ENCODE results near the gene BEAN1. TPM values are rescaled to one million over a fixed set of nuclear protein-coding genes. Genes with fewer than 3 reads are reported as not detected.
"Not testable (repeated sequence)": the region's sequence is repeated elsewhere in the genome, so short reads cannot be mapped to it uniquely, and the experiment has no call there.

BEAN1 gene
- total and polyA plus RNA-seq, 12 donors = 0.11 to 0.54 (median 0.18) TPM; not detected in 2

DNA sequence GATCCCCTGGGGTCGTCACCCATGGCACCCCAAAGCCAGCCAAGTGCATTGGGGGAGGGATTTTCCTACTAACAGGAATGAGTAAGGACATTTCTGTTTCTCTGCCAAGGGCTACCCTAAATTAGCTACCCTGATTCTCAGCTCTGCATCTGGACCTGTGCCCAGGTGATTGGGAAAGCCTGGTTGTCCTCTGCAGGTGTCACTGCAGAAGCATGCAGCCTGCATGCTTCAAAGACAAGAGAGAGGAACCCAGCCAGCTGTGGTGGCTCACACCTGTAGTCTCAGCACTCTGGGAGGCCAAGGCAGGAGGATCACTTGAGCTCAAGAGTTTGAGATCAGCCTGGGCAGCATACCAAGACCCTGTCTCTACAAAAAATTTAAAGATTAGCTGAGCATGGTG is 19.6 kb downstream of the BEAN1 start:
- no peak overlapping the region for H3K27ac ChIP-seq
- H3K9me3 ChIP-seq (replicated peaks in 1 of 3) = no peaks in the 10 kb centered on the region
- no peaks in the 10 kb centered on the region for H3K4me1 ChIP-seq (replicated peaks in 1 of 2)
- H3K27me3 ChIP-seq = no peaks in the 10 kb centered on the region
- H3K4me3 ChIP-seq = no peak overlapping the region
- DNase-seq = no peak
- intact Hi-C loops (cut with DNase I) = no loop called here
- 77 to 100% (median 91%) methylated on average over 1 of the region's 1 CpG for WGBS, 4 donors
- H3K36me3 ChIP-seq (replicated peaks in 1 of 2) = no peaks in the 10 kb centered on the region
- TF ChIP-seq, protein P1, sequence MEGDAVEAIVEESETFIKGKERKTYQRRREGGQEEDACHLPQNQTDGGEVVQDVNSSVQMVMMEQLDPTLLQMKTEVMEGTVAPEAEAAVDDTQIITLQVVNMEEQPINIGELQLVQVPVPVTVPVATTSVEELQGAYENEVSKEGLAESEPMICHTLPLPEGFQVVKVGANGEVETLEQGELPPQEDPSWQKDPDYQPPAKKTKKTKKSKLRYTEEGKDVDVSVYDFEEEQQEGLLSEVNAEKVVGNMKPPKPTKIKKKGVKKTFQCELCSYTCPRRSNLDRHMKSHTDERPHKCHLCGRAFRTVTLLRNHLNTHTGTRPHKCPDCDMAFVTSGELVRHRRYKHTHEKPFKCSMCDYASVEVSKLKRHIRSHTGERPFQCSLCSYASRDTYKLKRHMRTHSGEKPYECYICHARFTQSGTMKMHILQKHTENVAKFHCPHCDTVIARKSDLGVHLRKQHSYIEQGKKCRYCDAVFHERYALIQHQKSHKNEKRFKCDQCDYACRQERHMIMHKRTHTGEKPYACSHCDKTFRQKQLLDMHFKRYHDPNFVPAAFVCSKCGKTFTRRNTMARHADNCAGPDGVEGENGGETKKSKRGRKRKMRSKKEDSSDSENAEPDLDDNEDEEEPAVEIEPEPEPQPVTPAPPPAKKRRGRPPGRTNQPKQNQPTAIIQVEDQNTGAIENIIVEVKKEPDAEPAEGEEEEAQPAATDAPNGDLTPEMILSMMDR (IDR thresholded peaks at IDR 0.05) = no peak
- TF ChIP-seq POLR2A (IDR thresholded peaks at IDR 0.05) = no peak

DNA sequence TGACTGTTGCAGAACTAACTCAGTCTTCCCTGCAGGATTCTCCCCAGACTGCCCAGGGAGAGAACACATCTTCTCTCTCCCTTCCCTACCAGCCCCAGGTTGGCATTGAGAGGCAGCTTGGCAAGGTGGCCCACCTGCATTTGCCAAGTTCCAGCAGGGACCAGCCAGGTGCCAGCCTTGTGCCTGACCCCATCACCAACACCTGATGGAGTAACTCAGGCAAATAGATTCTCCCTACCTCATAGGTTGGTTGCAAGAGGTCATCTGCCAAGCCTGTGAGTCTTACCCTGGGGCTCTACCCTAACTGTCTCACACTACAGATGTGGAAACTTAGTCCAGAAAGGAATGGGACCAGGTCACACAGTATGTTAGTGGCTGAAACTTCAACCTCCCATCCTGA is 20.4 kb downstream of the BEAN1 start:
- intact Hi-C loops (cut with DNase I) = no loop called here
- H3K4me3 ChIP-seq = no peak overlapping the region
- H3K27me3 ChIP-seq = no peaks in the 10 kb centered on the region
- H3K9me3 ChIP-seq (replicated peaks in 1 of 3) = no peaks in the 10 kb centered on the region
- H3K36me3 ChIP-seq (replicated peaks in 1 of 2) = no peaks in the 10 kb centered on the region
- TF ChIP-seq POLR2A (IDR thresholded peaks at IDR 0.05) = no peak
- TF ChIP-seq, protein P1 (IDR thresholded peaks at IDR 0.05) = no peak
- H3K4me1 ChIP-seq (replicated peaks in 1 of 2) = no peaks in the 10 kb centered on the region
- no peak for DNase-seq
- no peak overlapping the region for H3K27ac ChIP-seq

DNA sequence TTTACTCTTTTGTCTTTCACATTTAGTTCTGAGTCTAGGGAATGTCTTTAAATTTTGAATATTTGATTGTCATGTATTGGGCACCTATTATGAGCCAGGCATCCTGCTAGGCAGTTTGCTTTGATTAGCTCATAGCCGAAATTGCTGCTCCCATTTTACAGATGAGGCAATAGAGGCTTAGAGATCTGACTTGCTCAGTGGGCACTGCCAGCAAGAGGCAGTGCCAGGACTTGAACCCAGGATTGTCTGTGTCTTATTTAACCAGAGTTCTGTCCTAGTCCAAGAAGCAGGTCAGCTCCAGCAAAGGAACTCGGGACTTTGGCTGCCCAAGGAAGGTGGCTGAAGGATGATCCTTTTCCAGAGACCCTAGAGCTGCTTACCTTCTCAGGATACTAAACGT is 24.5 kb downstream of the BEAN1 start:
- WGBS, 4 donors = 73 to 87% (median 82%) methylated on average over 3 of the region's 3 CpGs
- intact Hi-C loops (cut with DNase I) = no loop called here
- Histone ChIP-seq H3K4me1 (replicated peaks in 1 of 2) (no peaks in the 10 kb centered on the region), H3K9me3 (replicated peaks in 1 of 3) (no peaks in the 10 kb centered on the region), H3K27me3 (no peaks in the 10 kb centered on the region), H3K27ac (no peak overlapping the region), H3K36me3 (replicated peaks in 1 of 2) (no peaks in the 10 kb centered on the region), H3K4me3 (no peak overlapping the region)
- TF ChIP-seq, protein P1 (IDR thresholded peaks at IDR 0.05) = no peak
- TF ChIP-seq POLR2A (IDR thresholded peaks at IDR 0.05) = no peak
- no peak for DNase-seq

GRCh38 chr16:66453230-66453629 is 26.1 kb downstream of the BEAN1 start:
- H3K27me3 ChIP-seq; H3K27ac ChIP-seq; DNase-seq; H3K36me3 ChIP-seq (replicated peaks in 1 of 2); H3K4me1 ChIP-seq (replicated peaks in 1 of 2); H3K9me3 ChIP-seq (replicated peaks in 1 of 3); intact Hi-C loops (cut with DNase I); H3K4me3 ChIP-seq: not testable (repeated sequence)
- WGBS, 4 donors = 92 to 100% (median 95%) methylated on average over 1 of the region's 1 CpG

DNA sequence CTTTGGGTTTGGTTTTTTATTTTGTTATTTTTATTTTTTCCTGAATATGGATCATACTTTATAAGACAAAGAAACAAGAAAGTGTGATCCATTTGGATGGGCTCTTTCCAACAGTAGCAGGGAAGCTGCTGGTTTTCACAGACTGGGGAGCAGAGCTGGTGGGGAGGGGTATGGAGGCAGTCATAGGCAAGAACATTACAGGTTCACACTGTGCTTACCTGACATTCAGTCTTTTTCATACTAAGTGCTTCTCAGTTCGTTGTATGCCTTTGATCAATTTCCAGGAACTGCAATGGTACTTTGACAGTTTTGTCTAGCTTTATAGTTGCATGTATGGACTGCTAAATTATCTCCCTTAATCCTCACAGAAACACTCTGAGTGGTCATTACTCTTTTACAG is 27.7 kb downstream of the BEAN1 start:
- 61 to 94% (median 69%) methylated on average over 1 of the region's 1 CpG for WGBS, 4 donors
- Histone ChIP-seq H3K4me3 (no peak overlapping the region), H3K27me3 (peaks cover 4% of the 10 kb centered on the region), H3K9me3 (replicated peaks in 1 of 3) (no peaks in the 10 kb centered on the region), H3K27ac (no peak overlapping the region), H3K4me1 (replicated peaks in 1 of 2) (no peaks in the 10 kb centered on the region), H3K36me3 (replicated peaks in 1 of 2) (no peaks in the 10 kb centered on the region)
- no peak for TF ChIP-seq POLR2A (IDR thresholded peaks at IDR 0.05)
- TF ChIP-seq, protein P1 (IDR thresholded peaks at IDR 0.05) = no peak
- intact Hi-C loops (cut with DNase I) = no loop called here
- DNase-seq = no peak

Data from adrenal gland (tissue), 12 donors.